Measurements from ENCODE around the gene GALNT8.
A peak's percentile ranks its signal among the peaks of the same experiment; 100 is the strongest.

The GALNT8 gene

GRCh38 chr12:4800555-4800954 is 80.4 kb downstream of the GALNT8 start:
- DNase-seq (ENCODE audit: low read depth): no peak
- no peak for TF ChIP-seq CTCF (conservative IDR thresholded peaks at IDR 0.05; ENCODE audit: control insufficient read depth, insufficient read depth, low read depth, low read length)
- H3K4me3 ChIP-seq (ENCODE audit: control insufficient read depth, low read depth, low read length): no peak overlapping the region

GRCh38 chr12:4802841-4803240 is 82.6 kb downstream of the GALNT8 start:
- no peak for DNase-seq (ENCODE audit: low read depth)
- no peak for TF ChIP-seq CTCF (conservative IDR thresholded peaks at IDR 0.05; ENCODE audit: control insufficient read depth, insufficient read depth, low read depth, low read length)
- no peak overlapping the region for H3K4me3 ChIP-seq (ENCODE audit: control insufficient read depth, low read depth, low read length)

GRCh38 chr12:4806439-4807115 is 86.4 kb downstream of the GALNT8 start:
- no peak for TF ChIP-seq CTCF (conservative IDR thresholded peaks at IDR 0.05; ENCODE audit: control insufficient read depth, insufficient read depth, low read depth, low read length)
- H3K4me3 ChIP-seq (ENCODE audit: control insufficient read depth, low read depth, low read length): no peak overlapping the region
- no peak for DNase-seq (ENCODE audit: low read depth)

GRCh38 chr12:4807116-4807783 is 87.0 kb downstream of the GALNT8 start:
- no peak for TF ChIP-seq CTCF (conservative IDR thresholded peaks at IDR 0.05; ENCODE audit: control insufficient read depth, insufficient read depth, low read depth, low read length)
- no peak for DNase-seq (ENCODE audit: low read depth)
- no peak overlapping the region for H3K4me3 ChIP-seq (ENCODE audit: control insufficient read depth, low read depth, low read length)

GRCh38 chr12:4807813-4808212 is 87.6 kb downstream of the GALNT8 start:
- DNase-seq (ENCODE audit: low read depth): no peak
- H3K4me3 ChIP-seq (ENCODE audit: control insufficient read depth, low read depth, low read length): no peak overlapping the region
- no peak for TF ChIP-seq CTCF (conservative IDR thresholded peaks at IDR 0.05; ENCODE audit: control insufficient read depth, insufficient read depth, low read depth, low read length)

GRCh38 chr12:4809013-4809448 is 88.8 kb downstream of the GALNT8 start:
- peak overlapping the region; percentile 44 for H3K4me3 ChIP-seq (ENCODE audit: control insufficient read depth, low read depth, low read length)
- no peak for TF ChIP-seq CTCF (conservative IDR thresholded peaks at IDR 0.05; ENCODE audit: control insufficient read depth, insufficient read depth, low read depth, low read length)
- no peak for DNase-seq (ENCODE audit: low read depth)
